Parathyroid adenoma (tissue), 2 donors: ENCODE measurements around the gene TACC3.
A peak's percentile ranks its signal among the peaks of the same experiment; 100 is the strongest.

Experiments used
- H2AFZ ChIP-seq: fragments of 300-600 bp; sonication (generic); one replicate; pipeline ENCODE4 v1.7.0; 2017; ENCODE audit warnings: antibody characterized with exemption, mild to moderate bottlenecking
- H3K27ac ChIP-seq: fragments of 300-600 bp; sonication (generic); one replicate; pipeline ENCODE4 v1.7.0; 2017
- H3K27me3 ChIP-seq: fragments of 300-600 bp; sonication (generic); one replicate; pipeline ENCODE4 v1.7.0; 2017; ENCODE audit warnings: low read length; ENCODE audit not compliant: control insufficient read depth, insufficient read depth
- H3K36me3 ChIP-seq: fragments of 300-600 bp; sonication (generic); one replicate; pipeline ENCODE4 v1.7.0; 2017; ENCODE audit warnings: low read length; ENCODE audit not compliant: control insufficient read depth, insufficient read depth
- H3K4me1 ChIP-seq: fragments of 300-600 bp; sonication (generic); one replicate; pipeline ENCODE4 v1.7.0; 2017; ENCODE audit warnings: control low read depth
- H3K4me2 ChIP-seq: fragments of 300-600 bp; sonication (generic); one replicate; pipeline ENCODE4 v1.7.0; 2017; ENCODE audit warnings: low read length
- H3K4me3 ChIP-seq: fragments of 300-600 bp; sonication (generic); one replicate; pipeline ENCODE4 v1.7.0; 2017; ENCODE audit warnings: low read depth, low read length
- H3K79me2 ChIP-seq: fragments of 300-600 bp; sonication (generic); one replicate; pipeline ENCODE4 v1.7.0; 2017; ENCODE audit warnings: control low read depth
- H3K9ac ChIP-seq: fragments of 300-600 bp; sonication (generic); one replicate; pipeline ENCODE4 v1.7.0; 2017; ENCODE audit warnings: mild to moderate bottlenecking
- H3K9me3 ChIP-seq: fragments of 300-600 bp; sonication (generic); one replicate; pipeline ENCODE4 v1.7.0; 2017; ENCODE audit warnings: low read length; ENCODE audit not compliant: control insufficient read depth
- CTCF ChIP-seq: fragments of 300-600 bp; sonication (generic); IDR thresholded peaks from one replicate; pipeline ENCODE4 v1.7.0; 2017; ENCODE audit warnings: antibody characterized with exemption, mild to moderate bottlenecking
- donor health status: primary hyperparathyroidism.

Gene TACC3

GRCh38 chr4:1772853-1773538, 51.7 kb downstream of the TACC3 start:
- Histone ChIP-seq H3K9ac (no peak overlapping the region), H3K9me3 (no peaks in the 10 kb centered on the region), H3K4me3 (no peak overlapping the region), H3K79me2 (no peaks in the 10 kb centered on the region), H2AFZ (peak overlapping the region; percentile 74), H3K4me1 (peaks cover 2% of the 10 kb centered on the region), H3K27me3 (no peaks in the 10 kb centered on the region), H3K4me2 (no peak overlapping the region), H3K27ac (no peak overlapping the region), H3K36me3 (no peaks in the 10 kb centered on the region)
- no peak for TF ChIP-seq CTCF

- Histone ChIP-seq H3K27me3 (no peaks in the 10 kb centered on the region), H3K36me3 (no peaks in the 10 kb centered on the region)
Measured at GRCh38 chr4:1773754-1774153, 52.4 kb downstream of the TACC3 start.

GRCh38 chr4:1775731-1776500, 54.6 kb downstream of the TACC3 start:
- Histone ChIP-seq H3K36me3 (no peaks in the 10 kb centered on the region), H3K4me1 (peaks cover 2% of the 10 kb centered on the region), H3K27ac (no peak overlapping the region), H2AFZ (no peak overlapping the region), H3K9me3 (no peaks in the 10 kb centered on the region), H3K79me2 (no peaks in the 10 kb centered on the region), H3K4me3 (no peak overlapping the region), H3K4me2 (no peak overlapping the region), H3K9ac (no peak overlapping the region), H3K27me3 (no peaks in the 10 kb centered on the region)
- TF ChIP-seq CTCF: no peak

More at GRCh38 chr4:1773754-1774153, 52.4 kb downstream of the TACC3 start:
- no peak overlapping the region for H3K4me3 ChIP-seq
- peak overlapping the region; percentile 74 for H2AFZ ChIP-seq
- H3K4me2 ChIP-seq: no peak overlapping the region
- no peaks in the 10 kb centered on the region for H3K9me3 ChIP-seq
- H3K27ac ChIP-seq: no peak overlapping the region
- H3K9ac ChIP-seq: no peak overlapping the region
- peaks cover 2% of the 10 kb centered on the region for H3K4me1 ChIP-seq
- no peaks in the 10 kb centered on the region for H3K79me2 ChIP-seq
- TF ChIP-seq CTCF: no peak

GRCh38 chr4:1776521-1777161, 55.3 kb downstream of the TACC3 start:
- no peak overlapping the region for H3K4me2 ChIP-seq
- H3K79me2 ChIP-seq: no peaks in the 10 kb centered on the region
- H3K27ac ChIP-seq: no peak overlapping the region
- no peak for TF ChIP-seq CTCF
- no peaks in the 10 kb centered on the region for H3K36me3 ChIP-seq
- H3K4me1 ChIP-seq: peaks cover 2% of the 10 kb centered on the region
- H3K27me3 ChIP-seq: no peaks in the 10 kb centered on the region
- H2AFZ ChIP-seq: no peak overlapping the region
- no peak overlapping the region for H3K9ac ChIP-seq
- no peaks in the 10 kb centered on the region for H3K9me3 ChIP-seq
- no peak overlapping the region for H3K4me3 ChIP-seq
